Measurements from ENCODE around the gene ADGRV1.

- no peak for TF ChIP-seq POLR2AphosphoS5 (IDR thresholded peaks at IDR 0.05; ENCODE audit: low read depth, low read length)
- no peak for TF ChIP-seq TAF1 (IDR thresholded peaks at IDR 0.05; ENCODE audit: borderline replicate concordance, insufficient read depth, low read length)
- no peak for TF ChIP-seq SIN3A (IDR thresholded peaks at IDR 0.05; ENCODE audit: borderline replicate concordance, insufficient read depth, low read length)
Measured at GRCh38 chr5:90991201-90991600, 432.6 kb downstream of the ADGRV1 start.

Data from PFSK-1 (cell line).